GM12865 (cell line): Measurements from ENCODE around the gene MRPS6.

Experiments
- DNase-seq: peaks from one replicate; pipeline ENCODE4 v3.0.0; 2010; ENCODE audit warnings: low read depth
- H3K4me3 ChIP-seq: 2 replicates; pipeline ENCODE4 v1.5.1; 2011; ENCODE audit warnings: mild to moderate bottlenecking, low read depth, low read length, control low read depth
- TF ChIP-seq, protein P1 (sequence below): IDR thresholded peaks from 2 replicates; pipeline ENCODE4 v1.5.1; 2011; ENCODE audit warnings: low read length, control low read depth, low read depth, inconsistent platforms; ENCODE audit not compliant: insufficient read depth; ENCODE audit errors: missing control alignments

The MRPS6 gene

DNA sequence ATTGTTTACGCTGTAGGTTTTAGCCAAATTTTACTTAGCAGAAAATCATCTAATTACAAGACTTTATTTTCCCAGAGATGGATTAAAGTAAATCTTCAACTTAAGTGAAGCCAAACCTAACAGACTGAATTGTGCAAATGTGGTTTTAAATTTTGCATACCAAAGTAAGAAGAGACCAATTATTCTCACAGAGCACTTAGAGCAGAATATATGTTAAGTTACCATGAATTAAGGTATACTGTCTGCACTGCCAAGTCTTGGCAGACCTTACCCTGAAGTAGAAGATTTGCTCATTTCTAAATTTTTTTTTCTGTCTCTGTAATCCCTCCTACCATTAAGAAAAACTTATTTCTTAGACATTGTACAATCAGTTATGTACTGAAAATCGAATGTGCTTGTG is 24.1 kb downstream of the MRPS6 start:
- H3K4me3 ChIP-seq = no peak overlapping the region
- TF ChIP-seq, protein P1, sequence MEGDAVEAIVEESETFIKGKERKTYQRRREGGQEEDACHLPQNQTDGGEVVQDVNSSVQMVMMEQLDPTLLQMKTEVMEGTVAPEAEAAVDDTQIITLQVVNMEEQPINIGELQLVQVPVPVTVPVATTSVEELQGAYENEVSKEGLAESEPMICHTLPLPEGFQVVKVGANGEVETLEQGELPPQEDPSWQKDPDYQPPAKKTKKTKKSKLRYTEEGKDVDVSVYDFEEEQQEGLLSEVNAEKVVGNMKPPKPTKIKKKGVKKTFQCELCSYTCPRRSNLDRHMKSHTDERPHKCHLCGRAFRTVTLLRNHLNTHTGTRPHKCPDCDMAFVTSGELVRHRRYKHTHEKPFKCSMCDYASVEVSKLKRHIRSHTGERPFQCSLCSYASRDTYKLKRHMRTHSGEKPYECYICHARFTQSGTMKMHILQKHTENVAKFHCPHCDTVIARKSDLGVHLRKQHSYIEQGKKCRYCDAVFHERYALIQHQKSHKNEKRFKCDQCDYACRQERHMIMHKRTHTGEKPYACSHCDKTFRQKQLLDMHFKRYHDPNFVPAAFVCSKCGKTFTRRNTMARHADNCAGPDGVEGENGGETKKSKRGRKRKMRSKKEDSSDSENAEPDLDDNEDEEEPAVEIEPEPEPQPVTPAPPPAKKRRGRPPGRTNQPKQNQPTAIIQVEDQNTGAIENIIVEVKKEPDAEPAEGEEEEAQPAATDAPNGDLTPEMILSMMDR = no peak
- DNase-seq = no peak

DNA sequence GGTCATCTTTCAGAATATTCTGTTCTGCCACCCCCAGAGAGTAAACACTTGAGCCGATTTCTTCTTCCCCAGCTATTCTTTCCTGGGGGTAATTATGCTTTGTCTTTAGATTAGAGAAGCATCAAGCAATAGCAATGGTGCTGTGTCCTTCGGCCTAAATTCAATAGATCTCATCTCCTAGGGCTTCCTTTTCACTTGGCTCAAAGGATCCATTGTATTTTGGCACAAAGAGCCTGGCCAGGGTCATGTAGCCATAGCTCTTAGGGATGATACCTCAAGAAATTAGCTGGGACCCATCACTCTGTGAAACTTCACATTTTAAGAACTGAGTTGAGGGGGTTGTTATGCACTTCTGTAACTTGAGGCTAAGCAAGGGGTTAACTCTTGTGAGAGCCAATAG is 27.0 kb downstream of the MRPS6 start:
- no peak for DNase-seq
- no peak overlapping the region for H3K4me3 ChIP-seq
- TF ChIP-seq, protein P1 = no peak

DNA sequence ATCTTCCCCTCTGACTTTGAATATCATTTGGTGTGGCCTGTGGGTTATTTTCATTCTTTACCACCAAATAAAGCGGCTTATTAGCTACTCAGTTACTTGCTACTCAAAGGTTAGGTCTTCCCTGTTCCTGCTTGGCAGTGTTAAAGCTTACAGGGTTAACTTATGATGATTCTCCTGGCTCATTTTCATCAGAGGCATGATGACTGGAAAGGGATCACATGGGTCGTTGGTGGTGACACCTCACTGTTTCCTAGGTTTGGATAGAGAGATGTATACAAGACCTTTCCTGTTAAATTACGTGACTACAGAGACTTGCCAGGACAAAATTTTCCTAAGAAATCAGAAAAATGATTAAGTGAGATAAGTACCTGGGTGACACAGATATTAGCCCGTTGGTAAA is 27.4 kb downstream of the MRPS6 start:
- no peak overlapping the region for H3K4me3 ChIP-seq
- TF ChIP-seq, protein P1 = no peak
- DNase-seq = no peak

DNA sequence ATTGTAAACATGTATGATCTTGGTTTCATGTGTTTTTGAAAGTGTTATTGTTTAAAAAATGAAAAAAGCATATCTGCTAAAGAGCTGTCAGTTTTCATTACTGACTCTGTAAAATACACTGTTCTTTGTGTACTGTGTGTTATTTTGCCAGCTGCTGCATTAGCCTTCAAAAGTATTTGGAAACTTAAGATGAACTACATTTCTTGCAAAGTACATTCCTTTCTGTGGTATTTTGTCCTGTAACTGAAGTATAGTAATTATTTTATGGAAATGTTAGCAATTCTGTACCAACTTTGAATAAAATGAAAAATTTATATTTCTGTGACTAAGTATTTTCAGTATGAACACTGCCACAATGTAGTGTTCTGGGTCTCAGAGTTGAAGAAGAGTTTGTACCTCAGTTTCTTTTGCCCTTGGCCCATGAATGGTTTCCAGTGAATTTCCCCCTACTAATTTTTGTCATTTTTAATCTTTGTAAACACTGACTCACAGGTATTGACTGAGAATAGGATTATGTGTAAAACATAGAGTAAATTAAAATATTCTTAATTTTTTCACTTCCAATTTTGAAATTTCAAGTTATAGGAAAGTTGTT is 32.7 kb downstream of the MRPS6 start:
- H3K4me3 ChIP-seq = no peak overlapping the region
- TF ChIP-seq, protein P1 = no peak
- no peak for DNase-seq

DNA sequence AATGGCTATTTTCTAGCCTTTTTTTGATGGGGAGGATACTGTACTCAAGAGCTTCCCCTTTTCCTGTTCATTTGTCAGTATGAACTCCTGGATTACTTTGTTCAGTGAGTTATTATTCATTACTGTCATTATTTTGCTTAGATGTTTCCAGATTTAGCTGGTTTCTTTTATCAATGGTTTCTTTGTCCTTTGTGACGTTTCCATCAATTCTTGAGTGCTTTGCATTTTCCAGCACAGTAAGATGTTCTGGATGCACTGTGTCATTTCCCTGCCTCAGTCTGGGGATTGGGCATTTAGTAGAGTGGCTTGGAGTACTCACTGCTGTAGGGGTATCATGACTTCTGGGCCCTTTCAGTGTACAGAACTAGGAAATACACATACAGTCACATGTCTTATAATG is 34.2 kb downstream of the MRPS6 start:
- TF ChIP-seq, protein P1 = no peak
- no peak for DNase-seq

DNA sequence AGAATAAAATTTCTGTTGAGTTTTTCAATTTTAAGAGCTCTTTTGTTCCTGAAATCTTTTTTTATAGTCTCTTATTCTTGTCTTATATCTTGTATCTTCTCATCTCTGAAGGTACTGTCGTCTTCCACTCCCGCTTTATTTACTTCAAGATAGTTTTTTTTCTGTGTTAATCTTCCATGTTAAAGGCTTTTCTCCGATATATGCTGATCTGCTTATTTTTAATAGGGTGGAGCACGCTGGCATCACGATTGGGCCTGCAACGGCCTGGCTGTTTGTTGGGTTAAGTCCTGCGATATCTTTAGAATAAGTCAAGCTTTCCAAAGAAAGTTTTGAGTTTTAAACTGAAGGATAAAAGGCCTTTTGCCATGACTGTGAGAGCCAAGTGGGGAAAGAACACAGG is 35.7 kb downstream of the MRPS6 start:
- TF ChIP-seq, protein P1 = no peak
- H3K4me3 ChIP-seq = no peak overlapping the region
- no peak for DNase-seq

More for the DNA sequence above, 34.2 kb downstream of the MRPS6 start:
- H3K4me3 ChIP-seq = no peak overlapping the region

DNA sequence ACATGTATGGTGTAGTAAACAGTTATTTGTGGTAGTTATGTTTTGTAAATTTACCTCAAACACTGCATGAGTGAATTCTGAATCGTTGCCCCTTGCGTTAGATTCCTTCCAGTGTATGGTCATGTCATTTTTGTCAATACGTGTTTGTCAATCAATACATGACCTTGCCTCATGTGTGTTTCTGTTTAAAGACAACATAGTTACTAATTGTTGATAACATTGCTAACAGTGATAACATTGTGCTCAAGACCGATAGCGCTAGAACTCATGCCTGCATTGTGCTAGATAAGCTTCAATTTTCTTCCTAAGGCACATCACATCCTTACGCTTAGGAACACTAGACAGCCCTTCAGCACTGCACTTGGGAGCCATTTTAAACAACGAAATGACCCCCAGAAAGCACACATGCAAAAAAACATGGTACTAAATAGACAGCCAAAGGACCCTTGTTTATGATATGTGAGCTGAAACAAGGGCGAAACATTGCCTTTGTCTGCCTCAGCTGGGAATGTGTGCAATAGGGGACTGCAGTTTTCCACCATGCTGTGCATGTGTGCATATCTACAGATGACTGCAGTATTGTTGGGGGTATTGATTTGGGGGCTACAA is 37.3 kb downstream of the MRPS6 start:
- no peak overlapping the region for H3K4me3 ChIP-seq
- TF ChIP-seq, protein P1 = no peak
- DNase-seq = no peak
